ENCODE data around the gene PCBP3. TPM values are rescaled to one million over a fixed set of nuclear protein-coding genes. Genes with fewer than 3 reads are reported as not detected.

The PCBP3 gene
- total RNA-seq, 1 donor from 2014 or later, result not detected

GRCh38 chr21:45941717-45942546, 298.4 kb downstream of the PCBP3 start:
- Mint-ChIP-seq H3K27me3 (no peaks in the 10 kb centered on the region), H3K36me3 (ENCODE audit: low read depth) (no peaks in the 10 kb centered on the region), H3K27ac (no peak overlapping the region), H3K4me3 (no peak overlapping the region), H3K9me3 (no peaks in the 10 kb centered on the region), H3K4me1 (no peaks in the 10 kb centered on the region)
- no peak for DNase-seq
- ATAC-seq (ENCODE audit: low read depth), result no peak
- ChIA-PET CTCF (no interaction called here), POLR2A (no interaction called here)
- no peak for TF ChIP-seq CTCF (IDR thresholded peaks at IDR 0.05)
- intact Hi-C loops (cut with micrococcal nuclease), result no loop called here

- Mint-ChIP-seq H3K4me3 (no peak overlapping the region), H3K9me3 (no peaks in the 10 kb centered on the region), H3K36me3 (ENCODE audit: low read depth) (no peaks in the 10 kb centered on the region), H3K27ac (no peak overlapping the region), H3K27me3 (no peaks in the 10 kb centered on the region), H3K4me1 (no peaks in the 10 kb centered on the region)
- DNase-seq, result no peak
- no peak for ATAC-seq (ENCODE audit: low read depth)
- intact Hi-C loops (cut with micrococcal nuclease), result no loop called here
- TF ChIP-seq CTCF (IDR thresholded peaks at IDR 0.05), result no peak
- POLR2A ChIA-PET, result no interaction called here
- CTCF ChIA-PET, result no interaction called here
These were observed 299.5 kb downstream of the PCBP3 start for GRCh38 chr21:45942755-45943629.

GRCh38 chr21:45943630-45944540, 300.4 kb downstream of the PCBP3 start:
- CTCF ChIA-PET, result no interaction called here
- TF ChIP-seq CTCF (IDR thresholded peaks at IDR 0.05), result no peak
- Mint-ChIP-seq H3K27me3 (no peaks in the 10 kb centered on the region), H3K9me3 (no peaks in the 10 kb centered on the region), H3K36me3 (ENCODE audit: low read depth) (no peaks in the 10 kb centered on the region), H3K4me3 (no peak overlapping the region), H3K4me1 (no peaks in the 10 kb centered on the region), H3K27ac (no peak overlapping the region)
- POLR2A ChIA-PET, result no interaction called here
- no peak for ATAC-seq (ENCODE audit: low read depth)
- DNase-seq, result no peak
- intact Hi-C loops (cut with micrococcal nuclease), result no loop called here

GRCh38 chr21:45944601-45945000, 301.1 kb downstream of the PCBP3 start:
- Mint-ChIP-seq H3K27ac (no peak overlapping the region), H3K4me1 (no peaks in the 10 kb centered on the region), H3K36me3 (ENCODE audit: low read depth) (no peaks in the 10 kb centered on the region), H3K9me3 (no peaks in the 10 kb centered on the region), H3K4me3 (no peak overlapping the region), H3K27me3 (no peaks in the 10 kb centered on the region)
- intact Hi-C loops (cut with micrococcal nuclease), result no loop called here
- POLR2A ChIA-PET, result no interaction called here
- TF ChIP-seq CTCF (IDR thresholded peaks at IDR 0.05), result no peak
- no peak for DNase-seq
- CTCF ChIA-PET, result no interaction called here
- ATAC-seq (ENCODE audit: low read depth), result no peak
